ENCODE measurements around the gene CYP46A1.
A peak's percentile ranks its signal among the peaks of the same experiment; 100 is the strongest.
"Not testable (repeated sequence)": the region's sequence is repeated elsewhere in the genome, so short reads cannot be mapped to it uniquely, and the experiment has no call there.

The CYP46A1 gene

DNA sequence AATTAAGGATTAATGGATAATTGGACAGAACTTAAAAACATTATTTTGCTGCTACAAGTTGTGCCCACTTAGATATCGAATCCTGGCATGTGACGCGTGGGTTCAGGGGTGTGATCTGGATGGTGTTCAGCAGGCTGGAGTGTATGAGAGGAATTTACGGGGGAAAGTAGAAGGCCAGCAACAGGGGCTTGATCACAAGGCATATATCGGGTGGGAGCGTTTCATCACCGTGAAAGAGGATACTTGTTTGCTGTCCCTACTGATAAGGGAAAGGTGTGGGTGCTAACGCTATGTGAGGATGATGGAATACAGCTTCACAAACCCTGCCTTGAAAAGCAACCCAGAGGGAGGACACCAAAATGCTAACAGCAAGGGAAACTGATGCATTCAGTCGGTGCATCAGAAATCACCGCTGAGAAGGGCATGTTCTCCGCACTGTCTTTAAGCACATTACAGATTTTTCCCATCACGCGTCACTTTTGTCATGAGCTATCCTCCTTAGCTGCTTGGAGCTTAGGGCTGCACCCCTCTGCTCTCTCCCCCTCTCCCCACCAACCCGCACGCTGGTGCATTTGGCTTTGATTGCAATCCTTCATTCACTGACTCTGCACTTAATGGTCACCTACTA, 25.8 kb upstream of the CYP46A1 start:
- H3K4me1 ChIP-seq (ENCODE audit: insufficient read depth, low read length): peaks cover 16% of the 10 kb centered on the region
- H3K27ac ChIP-seq (ENCODE audit: low read depth, low read length): no peak overlapping the region
- no peaks in the 10 kb centered on the region for H3K9me3 ChIP-seq (ENCODE audit: insufficient read depth, low read depth, low read length)
- H3K4me3 ChIP-seq (ENCODE audit: low read length): no peak overlapping the region
- H3K27me3 ChIP-seq (ENCODE audit: insufficient read depth, low read length): peaks cover 34% of the 10 kb centered on the region
- H3K9ac ChIP-seq (ENCODE audit: low read depth, low read length): no peak overlapping the region
- H3K36me3 ChIP-seq (ENCODE audit: insufficient read depth, low read length): no peaks in the 10 kb centered on the region
- WGBS: 85% methylated on average over 15 of the region's 15 CpGs

DNA sequence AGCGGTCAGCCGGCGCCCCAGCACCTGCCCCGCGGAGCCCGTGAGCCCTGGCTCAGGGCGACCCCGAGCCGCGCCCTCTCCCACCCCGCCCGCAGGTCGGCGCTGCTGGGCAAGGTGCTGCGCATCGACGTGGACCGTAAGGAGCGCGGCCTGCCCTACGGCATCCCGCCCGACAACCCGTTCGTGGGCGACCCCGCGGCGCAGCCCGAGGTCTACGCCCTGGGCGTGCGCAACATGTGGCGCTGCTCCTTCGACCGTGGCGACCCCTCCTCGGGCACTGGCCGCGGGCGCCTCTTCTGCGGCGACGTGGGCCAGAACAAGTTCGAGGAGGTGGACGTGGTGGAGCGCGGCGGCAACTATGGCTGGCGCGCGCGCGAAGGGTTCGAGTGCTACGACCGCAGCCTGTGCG, 24.8 kb upstream of the CYP46A1 start:
- Histone ChIP-seq H3K27me3 (ENCODE audit: insufficient read depth, low read length) (peaks cover 34% of the 10 kb centered on the region), H3K9me3 (ENCODE audit: insufficient read depth, low read depth, low read length) (no peaks in the 10 kb centered on the region), H3K36me3 (ENCODE audit: insufficient read depth, low read length) (no peaks in the 10 kb centered on the region), H3K9ac (ENCODE audit: low read depth, low read length) (peak overlapping the region; percentile 54), H3K27ac (ENCODE audit: low read depth, low read length) (no peak overlapping the region), H3K4me1 (ENCODE audit: insufficient read depth, low read length) (peaks cover 22% of the 10 kb centered on the region), H3K4me3 (ENCODE audit: low read length) (peak overlapping the region; percentile 51)
- WGBS: 63% methylated on average over 58 of the region's 58 CpGs

- 0 out of 2 replicates have a peak overlapping the region, but pooled peaks have one; percentile 33 for H3K9ac ChIP-seq (ENCODE audit: low read depth, low read length)
- whole genome bisulfite sequencing: 41% methylated on average over 37 of the region's 37 CpGs
- H3K9me3 ChIP-seq (ENCODE audit: insufficient read depth, low read depth, low read length): no peaks in the 10 kb centered on the region
- H3K27me3 ChIP-seq (ENCODE audit: insufficient read depth, low read length): peaks cover 34% of the 10 kb centered on the region
- H3K4me3 ChIP-seq (ENCODE audit: low read length): peak overlapping the region; percentile 44
- no peak overlapping the region for H3K27ac ChIP-seq (ENCODE audit: low read depth, low read length)
- peaks cover 26% of the 10 kb centered on the region for H3K4me1 ChIP-seq (ENCODE audit: insufficient read depth, low read length)
- no peaks in the 10 kb centered on the region for H3K36me3 ChIP-seq (ENCODE audit: insufficient read depth, low read length)
Measured at GRCh38 chr14:99660006-99660566, 24.0 kb upstream of the CYP46A1 start.

GRCh38 chr14:99660794-99661193, 23.3 kb upstream of the CYP46A1 start:
- H3K27ac ChIP-seq (ENCODE audit: low read depth, low read length): no peak overlapping the region; the same call in 1 of the 2 replicates
- H3K9me3 ChIP-seq (ENCODE audit: insufficient read depth, low read depth, low read length): no peaks in the 10 kb centered on the region
- peaks cover 34% of the 10 kb centered on the region for H3K27me3 ChIP-seq (ENCODE audit: insufficient read depth, low read length)
- no peaks in the 10 kb centered on the region for H3K36me3 ChIP-seq (ENCODE audit: insufficient read depth, low read length)
- WGBS: 18% methylated on average over 4 of the region's 4 CpGs
- no peak overlapping the region for H3K9ac ChIP-seq (ENCODE audit: low read depth, low read length)
- H3K4me1 ChIP-seq (ENCODE audit: insufficient read depth, low read length): peaks cover 26% of the 10 kb centered on the region
- H3K4me3 ChIP-seq (ENCODE audit: low read length): peak overlapping the region; percentile 44; the same call in 1 of the 2 replicates

DNA sequence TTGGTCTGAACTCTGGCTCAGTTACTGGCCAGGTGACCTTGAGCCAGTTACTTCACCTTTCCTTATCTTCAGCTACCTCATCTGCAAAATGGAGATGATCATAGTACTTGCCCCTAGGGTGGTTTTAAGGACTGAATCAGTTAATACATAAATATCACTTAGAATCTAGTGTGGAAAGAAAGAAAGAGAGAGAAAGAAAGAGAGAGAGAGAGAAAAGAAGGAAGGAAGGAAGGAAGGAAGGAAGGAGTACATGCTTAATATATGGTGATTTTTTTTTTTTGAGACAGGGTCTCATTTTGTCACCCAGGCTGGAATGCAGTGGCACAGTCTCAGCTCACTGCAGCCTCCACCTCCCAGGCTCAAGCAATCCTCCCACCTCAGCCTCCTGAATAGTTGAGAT, 22.9 kb upstream of the CYP46A1 start:
- not testable (repeated sequence) for H3K9ac ChIP-seq (ENCODE audit: low read depth, low read length); H3K9me3 ChIP-seq (ENCODE audit: insufficient read depth, low read depth, low read length); H3K27ac ChIP-seq (ENCODE audit: low read depth, low read length); H3K36me3 ChIP-seq (ENCODE audit: insufficient read depth, low read length)
- Histone ChIP-seq H3K27me3 (ENCODE audit: insufficient read depth, low read length) (peaks cover 34% of the 10 kb centered on the region), H3K4me3 (ENCODE audit: low read length) (0 out of 2 replicates have a peak overlapping the region, but pooled peaks have one; percentile 44), H3K4me1 (ENCODE audit: insufficient read depth, low read length) (peaks cover 26% of the 10 kb centered on the region)

DNA sequence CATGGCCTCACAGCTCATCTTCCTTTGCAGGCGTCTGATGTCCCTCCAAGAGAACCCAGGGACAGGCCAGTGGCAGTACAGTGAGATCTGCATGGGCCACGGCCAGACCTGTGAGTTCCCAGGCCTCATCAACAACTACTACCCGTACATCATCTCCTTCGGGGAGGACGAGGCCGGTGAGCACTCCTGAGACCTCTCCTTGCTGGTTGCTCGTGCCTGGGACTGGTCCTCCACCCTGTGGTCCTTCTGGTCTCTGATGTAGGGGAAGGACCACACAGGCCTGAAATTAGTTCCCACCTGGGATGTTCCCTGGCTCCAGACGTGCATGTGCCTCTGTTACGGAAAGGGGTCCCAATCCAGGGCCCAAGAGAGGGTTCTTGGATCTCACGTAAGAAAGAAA, 21.3 kb upstream of the CYP46A1 start:
- no peak overlapping the region for H3K9ac ChIP-seq (ENCODE audit: low read depth, low read length)
- H3K36me3 ChIP-seq (ENCODE audit: insufficient read depth, low read length): no peaks in the 10 kb centered on the region
- peaks cover 30% of the 10 kb centered on the region for H3K27me3 ChIP-seq (ENCODE audit: insufficient read depth, low read length)
- no peak overlapping the region for H3K4me3 ChIP-seq (ENCODE audit: low read length)
- H3K27ac ChIP-seq (ENCODE audit: low read depth, low read length): no peak overlapping the region
- WGBS: 93% methylated on average over 10 of the region's 10 CpGs
- no peaks in the 10 kb centered on the region for H3K9me3 ChIP-seq (ENCODE audit: insufficient read depth, low read depth, low read length)
- H3K4me1 ChIP-seq (ENCODE audit: insufficient read depth, low read length): peaks cover 26% of the 10 kb centered on the region

GRCh38 chr14:99663386-99664057, 20.6 kb upstream of the CYP46A1 start:
- Histone ChIP-seq H3K27me3 (ENCODE audit: insufficient read depth, low read length) (peaks cover 24% of the 10 kb centered on the region), H3K36me3 (ENCODE audit: insufficient read depth, low read length) (no peaks in the 10 kb centered on the region), H3K27ac (ENCODE audit: low read depth, low read length) (peak overlapping the region; percentile 55; the same call in 1 of the 2 replicates), H3K9me3 (ENCODE audit: insufficient read depth, low read depth, low read length) (no peaks in the 10 kb centered on the region), H3K9ac (ENCODE audit: low read depth, low read length) (no peak overlapping the region; the same call in 1 of the 2 replicates), H3K4me1 (ENCODE audit: insufficient read depth, low read length) (peaks cover 26% of the 10 kb centered on the region), H3K4me3 (ENCODE audit: low read length) (no peak overlapping the region)
- WGBS: 45% methylated on average over 12 of the region's 12 CpGs

GRCh38 chr14:99664058-99664936, 19.8 kb upstream of the CYP46A1 start:
- no peak overlapping the region for H3K9ac ChIP-seq (ENCODE audit: low read depth, low read length)
- peaks cover 26% of the 10 kb centered on the region for H3K4me1 ChIP-seq (ENCODE audit: insufficient read depth, low read length)
- H3K4me3 ChIP-seq (ENCODE audit: low read length): no peak overlapping the region
- peaks cover 16% of the 10 kb centered on the region for H3K27me3 ChIP-seq (ENCODE audit: insufficient read depth, low read length)
- H3K9me3 ChIP-seq (ENCODE audit: insufficient read depth, low read depth, low read length): no peaks in the 10 kb centered on the region
- no peaks in the 10 kb centered on the region for H3K36me3 ChIP-seq (ENCODE audit: insufficient read depth, low read length)
- peak overlapping the region; percentile 72; the same call in 1 of the 2 replicates for H3K27ac ChIP-seq (ENCODE audit: low read depth, low read length)
- WGBS: 6% methylated on average over 8 of the region's 8 CpGs

GRCh38 chr14:99664937-99665273, 19.2 kb upstream of the CYP46A1 start:
- H3K9ac ChIP-seq (ENCODE audit: low read depth, low read length): no peak overlapping the region
- no peaks in the 10 kb centered on the region for H3K9me3 ChIP-seq (ENCODE audit: insufficient read depth, low read depth, low read length)
- peaks cover 26% of the 10 kb centered on the region for H3K4me1 ChIP-seq (ENCODE audit: insufficient read depth, low read length)
- H3K4me3 ChIP-seq (ENCODE audit: low read length): no peak overlapping the region
- H3K27ac ChIP-seq (ENCODE audit: low read depth, low read length): peak overlapping the region; percentile 72; the same call in 1 of the 2 replicates
- peaks cover 11% of the 10 kb centered on the region for H3K27me3 ChIP-seq (ENCODE audit: insufficient read depth, low read length)
- 78% methylated on average over 12 of the region's 12 CpGs for WGBS
- no peaks in the 10 kb centered on the region for H3K36me3 ChIP-seq (ENCODE audit: insufficient read depth, low read length)

- Histone ChIP-seq H3K27ac (ENCODE audit: low read depth, low read length) (no peak overlapping the region), H3K4me3 (ENCODE audit: low read length) (no peak overlapping the region), H3K36me3 (ENCODE audit: insufficient read depth, low read length) (no peaks in the 10 kb centered on the region), H3K27me3 (ENCODE audit: insufficient read depth, low read length) (no peaks in the 10 kb centered on the region), H3K9me3 (ENCODE audit: insufficient read depth, low read depth, low read length) (no peaks in the 10 kb centered on the region), H3K4me1 (ENCODE audit: insufficient read depth, low read length) (peaks cover 29% of the 10 kb centered on the region), H3K9ac (ENCODE audit: low read depth, low read length) (no peak overlapping the region)
- 70% methylated on average over 6 of the region's 6 CpGs for WGBS
Measured at GRCh38 chr14:99666533-99666932, 17.6 kb upstream of the CYP46A1 start.

- no peak overlapping the region for H3K4me3 ChIP-seq (ENCODE audit: low read length)
- H3K9me3 ChIP-seq (ENCODE audit: insufficient read depth, low read depth, low read length): no peaks in the 10 kb centered on the region
- H3K27me3 ChIP-seq (ENCODE audit: insufficient read depth, low read length): no peaks in the 10 kb centered on the region
- H3K4me1 ChIP-seq (ENCODE audit: insufficient read depth, low read length): peaks cover 34% of the 10 kb centered on the region
- no peak overlapping the region for H3K9ac ChIP-seq (ENCODE audit: low read depth, low read length)
- H3K27ac ChIP-seq (ENCODE audit: low read depth, low read length): no peak overlapping the region
- 48% methylated on average over 2 of the region's 2 CpGs for WGBS
- no peaks in the 10 kb centered on the region for H3K36me3 ChIP-seq (ENCODE audit: insufficient read depth, low read length)
Measured at GRCh38 chr14:99667045-99667444, 17.1 kb upstream of the CYP46A1 start.
